Cortex of kidney (tissue), 1 donor: Measurements from ENCODE around the gene UBLCP1.

ENCODE experiments used
- DNase-seq: peaks from one replicate; lab custom pipeline; 2025; lab: John Stamatoyannopoulos, UW

UBLCP1 gene

DNA sequence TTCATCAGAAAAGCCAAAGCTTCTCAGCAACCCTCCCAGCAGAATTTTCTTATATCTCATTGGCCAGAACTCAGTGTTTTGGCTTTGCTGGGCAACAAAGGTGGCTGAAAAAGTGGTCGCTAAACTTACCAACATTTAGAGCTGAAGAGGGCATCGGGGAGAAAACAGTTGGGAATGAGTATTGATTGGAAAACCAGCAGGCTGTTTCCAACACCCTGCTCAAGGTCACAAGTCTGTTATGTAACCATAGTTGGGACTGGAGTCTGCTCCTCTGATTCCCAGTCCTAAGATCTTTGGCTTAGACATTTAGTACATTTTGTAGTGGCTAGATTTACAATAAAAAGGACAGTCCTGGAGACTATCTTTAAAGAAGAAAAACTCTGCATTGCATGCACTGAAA lies 50.1 kb downstream of the UBLCP1 start:
- DNase-seq: no peak

- DNase-seq: no peak
Measured at GRCh38 chr5:159316519-159317383, 53.7 kb downstream of the UBLCP1 start.

DNA sequence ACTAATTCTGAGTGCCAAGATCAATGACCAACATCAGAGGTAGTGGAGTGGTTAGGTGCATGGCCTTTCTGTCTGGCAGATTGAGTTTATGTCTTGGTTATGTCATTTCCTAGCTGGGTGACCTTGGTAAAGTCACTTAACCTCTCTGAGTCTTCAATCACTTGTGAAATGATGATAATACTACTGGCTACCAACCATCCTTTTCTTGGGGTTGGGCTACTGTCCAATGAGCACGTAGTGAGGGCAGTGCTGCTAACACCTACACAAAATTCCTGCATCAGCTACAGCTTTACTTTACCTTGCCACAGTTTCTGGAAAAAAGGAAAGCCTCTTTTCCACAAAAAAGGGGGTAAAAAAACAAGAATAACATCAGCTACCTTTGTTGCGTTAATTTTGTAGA lies 54.8 kb downstream of the UBLCP1 start:
- no peak for DNase-seq

DNA sequence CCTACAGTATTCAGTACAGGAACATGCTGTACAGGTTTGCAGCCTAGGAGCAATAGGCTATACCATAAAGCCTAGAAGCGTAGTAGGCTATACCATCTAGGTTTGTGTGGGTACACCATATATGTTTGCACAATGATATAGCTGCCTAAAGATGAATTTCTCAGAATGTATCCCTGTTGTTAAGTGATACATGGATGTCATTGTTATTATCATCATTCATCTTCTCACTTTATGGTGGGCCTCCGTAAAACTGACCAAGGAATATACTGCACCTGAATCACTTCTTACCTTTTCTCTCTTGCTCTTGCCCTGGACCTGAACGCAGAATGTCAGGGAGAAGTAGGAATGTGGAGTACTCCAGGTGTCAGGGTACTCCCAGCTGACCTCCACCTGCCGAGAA lies 55.4 kb downstream of the UBLCP1 start:
- DNase-seq: no peak

GRCh38 chr5:159319363-159319762 lies 56.3 kb downstream of the UBLCP1 start:
- DNase-seq: no peak

- no peak for DNase-seq
Measured at GRCh38 chr5:159319832-159320231, 56.7 kb downstream of the UBLCP1 start.

GRCh38 chr5:159322180-159322579 lies 59.1 kb downstream of the UBLCP1 start:
- DNase-seq: no peak

- DNase-seq: no peak
Measured at GRCh38 chr5:159324102-159324755, 61.1 kb downstream of the UBLCP1 start.

DNA sequence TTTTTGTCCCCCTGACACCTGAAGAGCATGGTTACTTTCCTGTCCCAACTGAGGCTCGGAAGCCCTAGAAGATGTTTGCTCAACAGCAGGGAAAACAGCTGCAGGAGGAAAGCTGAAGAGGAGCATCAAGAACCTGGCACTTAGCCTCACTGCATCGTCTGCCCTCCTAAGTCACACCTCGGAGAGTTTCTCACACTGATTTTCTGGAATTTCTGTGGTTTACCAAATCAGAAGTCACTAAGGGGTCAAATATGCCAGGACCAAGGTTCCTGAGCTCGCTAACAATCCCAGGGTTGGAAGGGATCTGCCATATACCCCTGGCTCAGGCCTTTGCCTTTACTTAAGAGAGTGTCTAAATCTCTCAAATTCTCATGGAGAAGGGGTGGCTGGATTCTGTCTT lies 61.9 kb downstream of the UBLCP1 start:
- DNase-seq: no peak

- no peak for DNase-seq
Measured at GRCh38 chr5:159330131-159330800, 67.2 kb downstream of the UBLCP1 start, which contains the start of gene IL12B. TSS of gene IL12B (minus strand) at chr5:159330487. CDS start at chr5:159326782, 3,705 bp downstream.

GRCh38 chr5:159331093-159331973 lies 68.2 kb downstream of the UBLCP1 start:
- DNase-seq: no peak

GRCh38 chr5:159332800-159333544 lies 69.9 kb downstream of the UBLCP1 start:
- no peak for DNase-seq

DNA sequence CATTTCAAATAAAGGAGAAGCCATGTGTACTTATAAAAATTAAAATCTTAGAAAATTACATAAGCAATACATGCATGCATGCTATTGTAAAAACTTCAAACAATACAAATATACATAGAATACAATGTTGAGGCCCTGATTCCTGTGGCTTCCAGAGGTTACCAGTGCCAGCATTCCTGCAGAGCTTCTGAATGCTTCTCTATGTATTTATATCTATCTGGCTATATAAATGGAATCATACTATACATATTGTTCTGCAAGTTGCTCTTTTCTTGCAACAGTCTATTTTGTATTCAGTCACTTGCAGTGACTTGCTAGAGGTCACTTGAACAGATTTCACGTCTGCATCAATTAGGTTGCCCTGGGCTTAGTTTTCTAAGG lies 70.4 kb downstream of the UBLCP1 start:
- no peak for DNase-seq
